Lung (tissue), 12 donors: ENCODE results near the gene ID1. TPM values are rescaled to one million over a fixed set of nuclear protein-coding genes. Genes with fewer than 3 reads are reported as not detected.
"Not testable (repeated sequence)": the region's sequence is repeated elsewhere in the genome, so short reads cannot be mapped to it uniquely, and the experiment has no call there.

Experiments
- ATAC-seq: fragments of 200-7000 bp; cut with Tn5 transposase; one replicate; pipeline ENCODE4 v1.9.1; 2020; ENCODE audit warnings: moderate number of reproducible peaks; ENCODE audit not compliant: insufficient read depth, low FRiP score
- DNase-seq, 3 donors: peaks; one replicate each; pipeline ENCODE4 v3.0.0-alpha.2; 2013 to 2017
- H3K27ac ChIP-seq, 2 donors: one replicate each; pipeline ENCODE4 v1.5.1; 2013; ENCODE audit warnings: mild to moderate bottlenecking in 2 of 2, moderate library complexity in 2 of 2, control low read depth in 1 of 2, inconsistent platforms in 1 of 2, low read depth in 1 of 2, low read length in 1 of 2
- H3K27me3 ChIP-seq, 3 donors: one replicate each; pipeline ENCODE4 v1.5.1; 2013; ENCODE audit warnings: low read length in 2 of 3; ENCODE audit not compliant: control insufficient read depth in 3 of 3, insufficient read depth in 3 of 3
- H3K36me3 ChIP-seq, 4 donors: one replicate each; pipeline ENCODE4 v1.5.1; 2013; ENCODE audit warnings: low read length in 4 of 4, mild to moderate bottlenecking in 1 of 4, moderate library complexity in 1 of 4; ENCODE audit not compliant: control insufficient read depth in 4 of 4, insufficient read depth in 4 of 4
- H3K4me1 ChIP-seq, 5 donors: one replicate each; pipeline ENCODE4 v1.5.1; 2013; ENCODE audit warnings: low read length in 5 of 5, mild to moderate bottlenecking in 2 of 5, moderate library complexity in 1 of 5; ENCODE audit not compliant: control insufficient read depth in 5 of 5, insufficient read depth in 5 of 5
- H3K4me3 ChIP-seq: one replicate; pipeline ENCODE4 v1.5.1; 2013; ENCODE audit warnings: mild to moderate bottlenecking, control low read depth, moderate library complexity
- H3K9ac ChIP-seq, 2 donors: one replicate each; pipeline ENCODE4 v1.5.1; 2013; ENCODE audit warnings: low read length in 2 of 2, control low read depth in 1 of 2; ENCODE audit not compliant: insufficient read depth in 1 of 2
- H3K9me3 ChIP-seq, 4 donors: one replicate each; pipeline ENCODE4 v1.5.1; 2013; ENCODE audit warnings: low read length in 3 of 4, mild to moderate bottlenecking in 1 of 4, moderate library complexity in 1 of 4; ENCODE audit not compliant: control insufficient read depth in 4 of 4, insufficient read depth in 3 of 4
- WGBS, 2 donors: extraction: QIAGEN DNeasy Blood & Tissue Kit; methylation state at CpG; one replicate each; pipeline ENCODE4 v1.1.7; 2013; 5-methylcytosine and 5-hydroxymethylcytosine counted together
- polyA plus RNA-seq, 2 donors: library from polyadenylated mRNA; stranded (reverse); fragments of 200-250 nt; gene quantifications; one replicate each; pipeline ENCODE4 v1.2.1, GENCODE V29; 2013
- total RNA-seq, 2 donors: library from RNA; depleted of rRNA in 1 of 2; stranded (reverse); fragments of >200 nt in 1 of 2; gene quantifications; one replicate each; pipeline ENCODE4 v1.2.1, GENCODE V29; 2014 to 2021
- TF ChIP-seq, protein P1 (sequence below): IDR thresholded peaks from 2 replicates; pipeline ENCODE4 v1.5.1; 2012; ENCODE audit warnings: mild to moderate bottlenecking; ENCODE audit errors: control extremely low read depth, extremely low read depth
- donor health status: control.
- donor health status: control.
- donor health status: Bipolar disorder and iron deficiency.
- donor health status: healthy.
- donor health status: DM: yes; HTN: yes; CAD: no.

The ID1 gene
- total and polyA plus RNA-seq, 4 donors = 251 to 824 (median 344) TPM

DNA sequence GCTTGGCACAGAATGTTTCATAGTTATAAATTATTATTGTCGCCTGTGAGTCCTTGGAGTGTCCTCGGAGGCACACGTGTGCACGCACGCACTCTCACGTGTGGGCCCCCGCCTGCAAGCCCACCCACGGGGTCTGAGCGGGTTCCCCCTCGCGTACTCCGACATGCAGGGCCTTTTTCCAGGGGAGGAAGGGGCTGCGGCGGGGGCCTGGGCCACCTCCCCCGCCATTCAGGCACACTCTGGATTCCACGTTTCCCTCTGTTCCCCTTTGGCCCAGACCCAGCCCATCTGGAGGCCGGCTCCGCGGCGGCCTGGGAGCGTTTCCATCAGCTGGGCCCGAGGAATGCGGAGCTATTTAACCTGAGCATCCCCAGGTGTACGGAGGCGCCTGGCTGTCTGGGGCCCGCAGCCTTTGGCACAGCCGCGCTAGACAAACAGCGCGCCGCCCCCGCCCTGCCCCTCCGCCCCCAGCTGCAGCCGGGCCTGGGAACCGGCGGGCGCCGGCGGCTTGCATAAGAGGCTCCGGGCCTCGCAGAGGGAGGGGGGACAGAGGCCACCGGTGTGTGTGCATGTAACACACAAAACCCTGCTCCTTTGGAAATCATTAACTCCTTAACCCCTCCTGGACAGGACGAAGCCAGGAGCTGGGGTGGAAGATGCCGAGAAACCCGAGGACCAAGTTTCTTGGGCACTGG lies 3.3 kb downstream of the ID1 start:
- Histone ChIP-seq H3K4me3 (no peak overlapping the region), H3K9ac (peak overlapping the region in 1 of 2 donors; percentile 16), H3K9me3 (no peaks in the 10 kb centered on the region), H3K36me3 (peaks cover 0 to 8% (median 0%) of the 10 kb centered on the region in 4 donors), H3K4me1 (peaks cover 0 to 49% (median 15%) of the 10 kb centered on the region in 5 donors), H3K27ac (peak overlapping the region; percentile 26 to 97), H3K27me3 (no peaks in the 10 kb centered on the region)
- 10 to 11% methylated on average over 45 of the region's 45 CpGs for WGBS, 2 donors
- TF ChIP-seq, protein P1, sequence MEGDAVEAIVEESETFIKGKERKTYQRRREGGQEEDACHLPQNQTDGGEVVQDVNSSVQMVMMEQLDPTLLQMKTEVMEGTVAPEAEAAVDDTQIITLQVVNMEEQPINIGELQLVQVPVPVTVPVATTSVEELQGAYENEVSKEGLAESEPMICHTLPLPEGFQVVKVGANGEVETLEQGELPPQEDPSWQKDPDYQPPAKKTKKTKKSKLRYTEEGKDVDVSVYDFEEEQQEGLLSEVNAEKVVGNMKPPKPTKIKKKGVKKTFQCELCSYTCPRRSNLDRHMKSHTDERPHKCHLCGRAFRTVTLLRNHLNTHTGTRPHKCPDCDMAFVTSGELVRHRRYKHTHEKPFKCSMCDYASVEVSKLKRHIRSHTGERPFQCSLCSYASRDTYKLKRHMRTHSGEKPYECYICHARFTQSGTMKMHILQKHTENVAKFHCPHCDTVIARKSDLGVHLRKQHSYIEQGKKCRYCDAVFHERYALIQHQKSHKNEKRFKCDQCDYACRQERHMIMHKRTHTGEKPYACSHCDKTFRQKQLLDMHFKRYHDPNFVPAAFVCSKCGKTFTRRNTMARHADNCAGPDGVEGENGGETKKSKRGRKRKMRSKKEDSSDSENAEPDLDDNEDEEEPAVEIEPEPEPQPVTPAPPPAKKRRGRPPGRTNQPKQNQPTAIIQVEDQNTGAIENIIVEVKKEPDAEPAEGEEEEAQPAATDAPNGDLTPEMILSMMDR = no peak
- peak; percentile 83 to 92 (median 89) for DNase-seq
- ATAC-seq = peak; percentile 5

DNA sequence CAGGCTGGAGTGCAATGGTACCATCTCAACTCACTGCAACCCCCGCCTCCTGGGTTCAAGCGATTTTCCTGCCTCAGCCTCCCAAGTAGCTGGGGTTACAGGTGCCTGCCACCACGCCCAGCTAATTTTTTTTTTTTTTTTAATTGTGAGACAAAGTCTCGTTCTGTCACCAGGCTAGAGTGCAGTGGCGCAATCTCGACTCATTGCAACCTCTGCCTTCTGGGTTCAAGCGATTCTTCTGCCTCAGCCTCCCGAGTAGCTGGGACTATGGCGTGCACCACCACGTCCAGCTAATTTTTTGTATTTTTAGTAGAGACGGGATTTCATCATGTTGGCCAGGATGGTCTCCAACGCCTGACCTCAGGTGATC lies 7.2 kb downstream of the ID1 start:
- not testable (repeated sequence) for DNase-seq, H3K36me3 ChIP-seq, ATAC-seq, H3K27me3 ChIP-seq, H3K9me3 ChIP-seq, H3K9ac ChIP-seq, H3K4me3 ChIP-seq
- Histone ChIP-seq H3K4me1 (peaks cover 0 to 28% (median 11%) of the 10 kb centered on the region in 5 donors), H3K27ac (peak overlapping the region in 1 of 2 donors; percentile 45)
- WGBS, 2 donors = 64 to 75% methylated on average over 11 to 12 of the region's 12 CpGs

DNA sequence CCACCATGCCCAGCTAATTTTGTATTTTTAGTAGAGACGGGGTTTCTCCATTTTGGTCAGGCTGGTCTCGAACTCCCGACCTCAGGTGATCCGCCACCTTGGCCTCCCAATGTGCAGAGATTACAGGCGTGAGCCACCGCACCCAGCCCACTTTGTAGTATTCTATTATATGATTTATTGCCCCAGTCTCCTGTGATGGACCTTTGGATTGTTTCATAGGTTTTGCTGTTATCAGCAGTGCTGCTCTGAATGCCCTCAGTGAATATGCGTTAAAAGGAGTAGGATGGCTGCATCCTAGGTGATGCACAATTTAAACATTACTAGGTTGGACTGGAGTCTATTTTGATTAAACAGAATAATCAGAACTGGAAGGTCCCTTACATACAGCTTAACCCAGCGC lies 10.3 kb downstream of the ID1 start:
- Histone ChIP-seq H3K4me1 (peaks cover 0 to 8% (median 6%) of the 10 kb centered on the region in 5 donors), H3K27ac (no peak overlapping the region), H3K4me3 (no peak overlapping the region), H3K27me3 (no peaks in the 10 kb centered on the region), H3K9ac (no peak overlapping the region), H3K36me3 (no peaks in the 10 kb centered on the region), H3K9me3 (no peaks in the 10 kb centered on the region)
- ATAC-seq (no peak), DNase-seq (no peak)
- TF ChIP-seq, protein P1 = no peak
- 97 to 98% methylated on average over 8 of the region's 8 CpGs for WGBS, 2 donors

DNA sequence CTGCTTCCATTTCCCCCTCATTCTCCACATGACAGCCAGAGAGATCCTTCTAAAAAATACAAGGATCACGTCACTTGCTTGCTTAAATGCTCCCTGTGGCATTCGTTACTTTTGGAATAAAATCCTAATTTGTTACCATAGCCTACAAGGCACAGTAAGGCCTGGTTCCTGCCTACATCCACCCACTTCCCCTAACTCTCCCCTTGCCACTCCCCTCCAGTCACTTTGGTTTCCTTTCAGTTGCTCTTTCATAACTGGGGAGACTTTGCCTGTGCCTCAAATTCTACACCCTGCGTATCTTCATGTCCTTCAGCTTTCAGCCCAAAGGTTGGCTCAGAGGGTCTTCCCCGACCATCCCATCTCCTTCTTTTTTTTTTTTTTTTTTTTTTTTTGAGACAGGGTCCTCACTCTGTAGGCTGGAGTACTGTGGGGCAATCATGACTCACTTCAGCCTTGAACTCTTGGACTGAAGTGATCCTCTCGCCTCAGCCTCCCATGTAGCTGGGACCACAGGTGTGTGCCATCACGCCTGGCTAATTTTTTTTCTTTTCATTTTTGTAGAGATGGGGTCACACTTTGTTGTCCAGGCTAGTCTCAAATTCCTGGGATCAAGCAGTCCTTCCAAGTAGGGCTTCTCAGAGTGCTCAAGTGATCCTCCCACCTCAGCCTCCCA lies 12.5 kb downstream of the ID1 start:
- Histone ChIP-seq H3K9ac (no peak overlapping the region), H3K4me3 (no peak overlapping the region), H3K4me1 (peaks cover 0 to 2% (median 0%) of the 10 kb centered on the region in 5 donors), H3K27ac (no peak overlapping the region), H3K9me3 (no peaks in the 10 kb centered on the region), H3K27me3 (no peaks in the 10 kb centered on the region), H3K36me3 (no peaks in the 10 kb centered on the region)
- no peak for ATAC-seq
- no peak for DNase-seq
- TF ChIP-seq, protein P1 = no peak
- 44 to 70% methylated on average over 6 of the region's 6 CpGs for WGBS, 2 donors
